Loucy (cell line): ENCODE results near the gene SIAH2.
A peak's percentile ranks its signal among the peaks of the same experiment; 100 is the strongest.
"Not testable (repeated sequence)": the region's sequence is repeated elsewhere in the genome, so short reads cannot be mapped to it uniquely, and the experiment has no call there.

ENCODE experiments used
- H2AFZ ChIP-seq: fragments of 200-600 bp; sonication (generic); 2 replicates; pipeline ENCODE4 v1.6.0; 2016; ENCODE audit warnings: antibody characterized with exemption, mild to moderate bottlenecking, low read length, moderate library complexity
- H3F3A ChIP-seq: fragments of 200-600 bp; 2 replicates; pipeline ENCODE4 v1.6.0; 2016; ENCODE audit warnings: antibody characterized with exemption, low read depth, mild to moderate bottlenecking
- H3K27me3 ChIP-seq: fragments of 200-600 bp; sonication (generic); 2 replicates; pipeline ENCODE4 v1.6.1; 2014; ENCODE audit warnings: low read length, mild to moderate bottlenecking; ENCODE audit not compliant: insufficient read depth, poor library complexity, severe bottlenecking
- H3K36me3 ChIP-seq: fragments of 200-600 bp; sonication (generic); 2 replicates; pipeline ENCODE4 v1.6.1; 2016; ENCODE audit warnings: low read length; ENCODE audit not compliant: insufficient read depth
- H3K4me1 ChIP-seq: fragments of 200-600 bp; sonication (generic); 2 replicates; pipeline ENCODE4 v1.5.1; 2014; ENCODE audit warnings: low read length, mild to moderate bottlenecking; ENCODE audit not compliant: insufficient read depth, poor library complexity, severe bottlenecking
- H3K4me2 ChIP-seq: fragments of 200-600 bp; sonication (generic); 2 replicates; pipeline ENCODE4 v1.6.0; 2014; ENCODE audit warnings: antibody characterized with exemption, low read length, low read depth, mild to moderate bottlenecking; ENCODE audit not compliant: poor library complexity, severe bottlenecking
- H3K4me3 ChIP-seq: fragments of 200-600 bp; sonication (generic); 2 replicates; pipeline ENCODE4 v1.5.1; 2014; ENCODE audit warnings: low read length, mild to moderate bottlenecking, mixed read lengths; ENCODE audit not compliant: poor library complexity, severe bottlenecking
- H3K79me2 ChIP-seq: fragments of 200-600 bp; sonication (generic); 2 replicates; pipeline ENCODE4 v1.6.1; 2014; ENCODE audit warnings: low read length; ENCODE audit not compliant: insufficient read depth
- H3K9ac ChIP-seq: fragments of 200-600 bp; sonication (generic); 2 replicates; pipeline ENCODE4 v1.6.0; 2014; ENCODE audit warnings: mild to moderate bottlenecking, low read depth, low read length, moderate library complexity; ENCODE audit not compliant: poor library complexity, severe bottlenecking
- H3K9me2 ChIP-seq: fragments of 200-600 bp; sonication (generic); replicated peaks from 2 replicates; pipeline ENCODE4 v1.6.1; 2016; ENCODE audit warnings: low read depth, low read length, mixed read lengths
- H3K9me3 ChIP-seq: fragments of 200-600 bp; sonication (generic); 2 replicates; pipeline ENCODE4 v1.6.1; 2014; ENCODE audit warnings: mild to moderate bottlenecking, antibody characterized with exemption, low read length, low read depth; ENCODE audit not compliant: insufficient read depth
- H4K20me1 ChIP-seq: fragments of 200-600 bp; sonication (generic); 2 replicates; pipeline ENCODE4 v1.6.0; 2014; ENCODE audit warnings: antibody characterized with exemption, low read length, mild to moderate bottlenecking; ENCODE audit not compliant: insufficient read depth, poor library complexity, severe bottlenecking
- CTCF ChIP-seq: fragments of 200-600 bp; sonication (generic); conservative IDR thresholded peaks from 2 replicates; pipeline ENCODE4 v1.5.1; 2014; ENCODE audit warnings: mild to moderate bottlenecking, antibody characterized with exemption, low read length
- EZH2phosphoT487 ChIP-seq: fragments of 200-600 bp; IDR thresholded peaks from 2 replicates; pipeline ENCODE4 v1.6.1; 2018; ENCODE audit warnings: antibody characterized with exemption, mild to moderate bottlenecking, moderate library complexity, borderline replicate concordance

The SIAH2 gene

GRCh38 chr3:150798122-150798618 lies 35.2 kb upstream of the SIAH2 start:
- Histone ChIP-seq H2AFZ (peak overlapping the region; percentile 41; the same call in 1 of the 2 replicates), H3K4me3 (no peak overlapping the region)
- TF ChIP-seq EZH2phosphoT487 (no peak), CTCF (no peak)

GRCh38 chr3:150797155-150797554 lies 34.2 kb upstream of the SIAH2 start:
- no peaks in the 10 kb centered on the region for H3K36me3 ChIP-seq
- H3K27me3 ChIP-seq = no peaks in the 10 kb centered on the region
- TF ChIP-seq CTCF (no peak), EZH2phosphoT487 (no peak)
- H2AFZ ChIP-seq = no peak overlapping the region
- H3K4me3 ChIP-seq = no peak overlapping the region
- H3K9ac ChIP-seq = no peak overlapping the region
- no peak overlapping the region for H3K4me2 ChIP-seq
- no peaks in the 10 kb centered on the region for H4K20me1 ChIP-seq
- no peaks in the 10 kb centered on the region for H3F3A ChIP-seq
- H3K9me3 ChIP-seq = no peaks in the 10 kb centered on the region
- H3K4me1 ChIP-seq = peaks cover 7% of the 10 kb centered on the region
- H3K9me2 ChIP-seq = no peaks in the 10 kb centered on the region
- no peaks in the 10 kb centered on the region for H3K79me2 ChIP-seq

More at GRCh38 chr3:150798122-150798618, 35.2 kb upstream of the SIAH2 start:
- H3K4me2 ChIP-seq = peak overlapping the region; percentile 13
- no peaks in the 10 kb centered on the region for H3K27me3 ChIP-seq
- no peaks in the 10 kb centered on the region for H3K9me2 ChIP-seq
- no peaks in the 10 kb centered on the region for H3K36me3 ChIP-seq
- no peaks in the 10 kb centered on the region for H3K79me2 ChIP-seq
- H4K20me1 ChIP-seq = no peaks in the 10 kb centered on the region
- H3K9me3 ChIP-seq = no peaks in the 10 kb centered on the region
- no peaks in the 10 kb centered on the region for H3F3A ChIP-seq
- H3K4me1 ChIP-seq = peaks cover 7% of the 10 kb centered on the region
- H3K9ac ChIP-seq = no peak overlapping the region

GRCh38 chr3:150796527-150796926 lies 33.6 kb upstream of the SIAH2 start:
- H3K9me2 ChIP-seq, H2AFZ ChIP-seq, H3K9ac ChIP-seq, H3K36me3 ChIP-seq, H3K4me2 ChIP-seq, H3K4me3 ChIP-seq, H3K4me1 ChIP-seq, H3K27me3 ChIP-seq, H3F3A ChIP-seq, H4K20me1 ChIP-seq, H3K9me3 ChIP-seq, H3K79me2 ChIP-seq: not testable (repeated sequence)

- Histone ChIP-seq H3K79me2 (no peaks in the 10 kb centered on the region), H3K9me3 (no peaks in the 10 kb centered on the region), H3K9me2 (no peaks in the 10 kb centered on the region), H2AFZ (no peak overlapping the region), H3K27me3 (no peaks in the 10 kb centered on the region), H3K4me2 (no peak overlapping the region), H3K36me3 (no peaks in the 10 kb centered on the region), H3K4me1 (peaks cover 7% of the 10 kb centered on the region), H3K9ac (no peak overlapping the region), H3F3A (no peaks in the 10 kb centered on the region), H4K20me1 (no peaks in the 10 kb centered on the region), H3K4me3 (no peak overlapping the region)
- TF ChIP-seq CTCF = no peak
- no peak for TF ChIP-seq EZH2phosphoT487
Observed at GRCh38 chr3:150793641-150794040, 30.7 kb upstream of the SIAH2 start.
